ENCODE data around the gene ZNF846. TPM values are rescaled to one million over a fixed set of nuclear protein-coding genes. Genes with fewer than 3 reads are reported as not detected.

The ZNF846 gene
- total RNA-seq, 1 experiment from 2014 or later, result 11.2 TPM

GRCh38 chr19:9808855-9809824, 40.6 kb upstream of the ZNF846 start:
- peaks cover 23% of the 10 kb centered on the region for H3K36me3 Mint-ChIP-seq
- no peak for TF ChIP-seq ESRRA (CRISPR knock-in tag; IDR thresholded peaks at IDR 0.05; ENCODE audit: borderline replicate concordance)
- no peak for TF ChIP-seq KAT7 (CRISPR knock-in tag; IDR thresholded peaks at IDR 0.05; ENCODE audit: borderline replicate concordance)
- no peak for TF ChIP-seq USF1 (CRISPR knock-in tag; IDR thresholded peaks at IDR 0.05)
- no peak for TF ChIP-seq EMX1 (CRISPR knock-in tag; IDR thresholded peaks at IDR 0.05)
- TF ChIP-seq GTF2I (CRISPR knock-in tag; conservative IDR thresholded peaks at IDR 0.05), result no peak
- TF ChIP-seq TEAD4 (CRISPR knock-in tag; IDR thresholded peaks at IDR 0.05), result no peak
- TF ChIP-seq ATF3 (CRISPR knock-in tag; conservative IDR thresholded peaks at IDR 0.05), result no peak
- TF ChIP-seq CREB1 (CRISPR knock-in tag; IDR thresholded peaks at IDR 0.05), result no peak
- TF ChIP-seq ZNF121 (CRISPR knock-in tag; IDR thresholded peaks at IDR 0.05), result no peak
- no peak overlapping the region for H3K4me3 Mint-ChIP-seq
- no peaks in the 10 kb centered on the region for H3K27me3 Mint-ChIP-seq (ENCODE audit: low read depth)
- H3K4me1 Mint-ChIP-seq, result no peaks in the 10 kb centered on the region
- H3K27ac Mint-ChIP-seq, result no peak overlapping the region
- CTCF ChIA-PET, result no interaction called here
- DNase-seq (ENCODE audit: low spot score), result no peak
- 0 out of 2 replicates have a peak, but pooled peaks cover 3% of the 10 kb centered on the region for H3K9me3 Mint-ChIP-seq
- ATAC-seq, result no peak
- POLR2A ChIA-PET, result interaction anchor here (0.5 kb wide), 1 partner anchor 8 kb away, joined by 4 read pairs; no protein-coding TSS in a partner anchor

GRCh38 chr19:9806803-9807202, 38.3 kb upstream of the ZNF846 start:
- ATAC-seq (no peak), DNase-seq (ENCODE audit: low spot score) (no peak)
- Mint-ChIP-seq H3K36me3 (peaks cover 19% of the 10 kb centered on the region), H3K27ac (no peak overlapping the region), H3K9me3 (no peaks in the 10 kb centered on the region), H3K4me3 (no peak overlapping the region), H3K4me1 (no peaks in the 10 kb centered on the region), H3K27me3 (ENCODE audit: low read depth) (no peaks in the 10 kb centered on the region)
- CTCF ChIA-PET, result interaction anchor here (1.4 kb wide), 1 partner anchor 28 kb away, joined by 3 read pairs; no protein-coding TSS in a partner anchor
- POLR2A ChIA-PET, result interaction anchor here (1.3 kb wide), 1 partner anchor 39 kb away, joined by 3 read pairs; the partner anchor contains the start of gene ZNF846
- TF ChIP-seq E2F5 (CRISPR knock-in tag; IDR thresholded peaks at IDR 0.05) (no peak), ZNF512 (CRISPR knock-in tag; IDR thresholded peaks at IDR 0.05; ENCODE audit: borderline replicate concordance) (no peak), NFE2L1 (CRISPR knock-in tag; IDR thresholded peaks at IDR 0.05) (no peak), STAT6 (CRISPR knock-in tag; conservative IDR thresholded peaks at IDR 0.05; ENCODE audit: low read depth) (no peak), E2F1 (CRISPR knock-in tag; IDR thresholded peaks at IDR 0.05) (no peak), ZNF425 (CRISPR knock-in tag; conservative IDR thresholded peaks at IDR 0.05) (no peak), MAX (CRISPR knock-in tag; IDR thresholded peaks at IDR 0.05) (no peak), CDX4 (CRISPR knock-in tag; IDR thresholded peaks at IDR 0.05; ENCODE audit: borderline replicate concordance) (no peak), ZBTB21 (CRISPR knock-in tag; IDR thresholded peaks at IDR 0.05; ENCODE audit: borderline replicate concordance) (no peak), TEAD4 (CRISPR knock-in tag; IDR thresholded peaks at IDR 0.05) (no peak), OVOL2 (CRISPR knock-in tag; IDR thresholded peaks at IDR 0.05; ENCODE audit: borderline replicate concordance) (no peak), NFATC4 (CRISPR knock-in tag; IDR thresholded peaks at IDR 0.05) (no peak)

Data from WTC11 (cell line).